Left lung (tissue), 10 donors: Measurements from ENCODE around the gene FBLN5. TPM values are rescaled to one million over a fixed set of nuclear protein-coding genes. Genes with fewer than 3 reads are reported as not detected.
A peak's percentile ranks its signal among the peaks of the same experiment; 100 is the strongest.

Experiments used
- ATAC-seq: fragments of 200-7000 bp; cut with Tn5 transposase; one replicate; pipeline ENCODE4 v1.9.1; 2020; ENCODE audit warnings: moderate library complexity
- DNase-seq, 4 donors: peaks; one replicate each; pipeline ENCODE4 v3.0.0-alpha.2; 2013 to 2020
- H3K27ac ChIP-seq, 2 donors: fragments of 200-600 bp; sonication (generic) in 1 of 2; one replicate each; pipeline versions ENCODE4 v1.5.0 to v1.8.0; 2020 to 2021
- H3K27me3 ChIP-seq, 2 donors: fragments of 200-600 bp; sonication (generic) in 1 of 2; one replicate each; pipeline versions ENCODE4 v1.5.0 to v1.8.0; 2020 to 2021
- H3K36me3 ChIP-seq, 2 donors: fragments of 200-600 bp; sonication (generic) in 1 of 2; one replicate each; pipeline versions ENCODE4 v1.5.0 to v1.8.0; 2020 to 2021
- H3K4me1 ChIP-seq, 2 donors: fragments of 200-600 bp; one replicate each; pipeline ENCODE4 v1.8.0; 2021
- H3K4me3 ChIP-seq, 2 donors: fragments of 200-600 bp; sonication (generic) in 1 of 2; one replicate each; pipeline versions ENCODE4 v1.5.0 to v1.8.0; 2020 to 2021; ENCODE audit warnings: mild to moderate bottlenecking in 1 of 2
- H3K9me3 ChIP-seq, 2 donors: fragments of 200-600 bp; sonication (generic) in 1 of 2; one replicate each; pipeline versions ENCODE4 v1.5.0 to v1.8.0; 2020 to 2021
- intact Hi-C, 2 donors: fragments of 100-400 bp; cut with DNase I; formaldehyde crosslinking; loops; one replicate each; pipeline versions ENCODE4 v1.11.2 to v1.14.2; 2022
- polyA plus RNA-seq, 6 donors: library from polyadenylated mRNA; unstranded; fragments of 120-200 nt; gene quantifications; one replicate each; pipeline ENCODE4 v1.2.1, GENCODE V29; 2013; ENCODE audit not compliant: insufficient read length in 6 of 6
- total RNA-seq, 2 donors: library from RNA; stranded (reverse); fragmentation: NEBNext Ultra II Directional; extraction: Animal tissue kit (Norgen Biotek cat#: 25700); gene quantifications; one replicate each; pipeline ENCODE4 v1.2.1, GENCODE V29; 2021
- TF ChIP-seq, protein P1 (sequence below), 2 donors: fragments of 200-600 bp; sonication (generic) in 1 of 2; IDR thresholded peaks; one replicate each; pipeline versions ENCODE4 v1.5.0 to v1.8.0; 2021; ENCODE audit warnings: antibody characterized with exemption in 2 of 2
- donor health status: DM: no; HTN: yes; CAD: no.
- donor health status: DM: no; HTN: no; CAD: no.

FBLN5 gene
- total and polyA plus RNA-seq, 8 donors: 61.6 to 125 (median 87.8) TPM

- ATAC-seq (peak; percentile 17), DNase-seq (peak in 1 of 4 donors; percentile 54)
- Histone ChIP-seq H3K27me3 (no peaks in the 10 kb centered on the region), H3K36me3 (no peaks in the 10 kb centered on the region), H3K9me3 (no peaks in the 10 kb centered on the region), H3K27ac (no peak overlapping the region), H3K4me3 (no peak overlapping the region), H3K4me1 (peaks cover 0 to 8% of the 10 kb centered on the region in 2 donors)
- intact Hi-C loops: no loop called here
- TF ChIP-seq, protein P1, sequence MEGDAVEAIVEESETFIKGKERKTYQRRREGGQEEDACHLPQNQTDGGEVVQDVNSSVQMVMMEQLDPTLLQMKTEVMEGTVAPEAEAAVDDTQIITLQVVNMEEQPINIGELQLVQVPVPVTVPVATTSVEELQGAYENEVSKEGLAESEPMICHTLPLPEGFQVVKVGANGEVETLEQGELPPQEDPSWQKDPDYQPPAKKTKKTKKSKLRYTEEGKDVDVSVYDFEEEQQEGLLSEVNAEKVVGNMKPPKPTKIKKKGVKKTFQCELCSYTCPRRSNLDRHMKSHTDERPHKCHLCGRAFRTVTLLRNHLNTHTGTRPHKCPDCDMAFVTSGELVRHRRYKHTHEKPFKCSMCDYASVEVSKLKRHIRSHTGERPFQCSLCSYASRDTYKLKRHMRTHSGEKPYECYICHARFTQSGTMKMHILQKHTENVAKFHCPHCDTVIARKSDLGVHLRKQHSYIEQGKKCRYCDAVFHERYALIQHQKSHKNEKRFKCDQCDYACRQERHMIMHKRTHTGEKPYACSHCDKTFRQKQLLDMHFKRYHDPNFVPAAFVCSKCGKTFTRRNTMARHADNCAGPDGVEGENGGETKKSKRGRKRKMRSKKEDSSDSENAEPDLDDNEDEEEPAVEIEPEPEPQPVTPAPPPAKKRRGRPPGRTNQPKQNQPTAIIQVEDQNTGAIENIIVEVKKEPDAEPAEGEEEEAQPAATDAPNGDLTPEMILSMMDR (IDR thresholded peaks at IDR 0.05): no peak
Observed at GRCh38 chr14:91925001-91925726, 22.3 kb downstream of the FBLN5 start.

- intact Hi-C loops: no loop called here
- DNase-seq (no peak), ATAC-seq (no peak)
- Histone ChIP-seq H3K4me3 (no peak overlapping the region), H3K9me3 (no peaks in the 10 kb centered on the region), H3K27me3 (no peaks in the 10 kb centered on the region), H3K4me1 (peaks cover 0 to 8% of the 10 kb centered on the region in 2 donors), H3K36me3 (no peaks in the 10 kb centered on the region), H3K27ac (no peak overlapping the region)
- TF ChIP-seq, protein P1 (IDR thresholded peaks at IDR 0.05): no peak
Observed at GRCh38 chr14:91920526-91920925, 27.0 kb downstream of the FBLN5 start.

GRCh38 chr14:91919814-91920213, 27.7 kb downstream of the FBLN5 start:
- intact Hi-C loops: no loop called here
- DNase-seq (no peak), ATAC-seq (peak; percentile 57)
- Histone ChIP-seq H3K9me3 (no peaks in the 10 kb centered on the region), H3K27me3 (no peaks in the 10 kb centered on the region), H3K4me1 (peaks cover 0 to under 1% of the 10 kb centered on the region in 2 donors), H3K36me3 (no peaks in the 10 kb centered on the region), H3K27ac (peak overlapping the region in 1 of 2 donors; percentile 28), H3K4me3 (no peak overlapping the region)
- TF ChIP-seq, protein P1 (IDR thresholded peaks at IDR 0.05): no peak

DNA sequence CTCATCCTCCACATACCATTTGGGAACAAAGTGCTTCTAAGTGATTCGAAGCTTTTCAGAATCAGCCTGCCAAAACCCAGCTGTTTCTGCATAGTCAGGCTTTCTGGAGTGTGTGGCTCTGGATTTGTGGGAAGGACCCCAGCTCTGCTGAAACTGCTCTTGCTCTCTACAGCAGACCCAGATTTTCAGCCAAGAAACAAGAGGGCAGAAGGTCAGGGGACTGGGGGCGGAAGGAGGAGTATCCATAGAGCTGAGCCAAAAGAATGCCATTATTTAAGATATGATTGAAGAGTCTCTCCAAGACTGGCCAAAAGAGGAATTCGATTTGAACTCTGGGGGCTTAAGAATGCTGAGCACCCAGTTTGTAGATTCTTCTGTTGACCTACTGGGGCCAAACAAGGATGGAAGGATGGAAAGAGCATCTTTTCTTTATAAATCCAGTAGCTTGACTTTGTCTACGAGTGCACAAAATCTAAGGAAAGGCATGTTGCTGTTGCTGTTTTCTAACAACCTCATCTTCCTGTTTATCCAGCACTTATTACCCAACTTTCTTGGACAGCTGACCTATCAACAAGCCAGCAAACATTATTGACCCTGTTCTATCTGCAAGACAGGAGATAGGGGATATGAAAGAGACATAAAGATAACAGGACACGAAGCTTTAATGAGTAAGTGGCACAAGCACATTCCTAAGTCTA, 29.2 kb downstream of the FBLN5 start:
- Histone ChIP-seq H3K36me3 (no peaks in the 10 kb centered on the region), H3K4me3 (no peak overlapping the region), H3K9me3 (no peaks in the 10 kb centered on the region), H3K27ac (peak overlapping the region in 1 of 2 donors; percentile 33), H3K4me1 (no peaks in the 10 kb centered on the region), H3K27me3 (no peaks in the 10 kb centered on the region)
- intact Hi-C loops: no loop called here
- ATAC-seq (peak; percentile 60), DNase-seq (peak in 2 of 4 donors; percentile 70 to 80)
- TF ChIP-seq, protein P1 (IDR thresholded peaks at IDR 0.05): no peak

DNA sequence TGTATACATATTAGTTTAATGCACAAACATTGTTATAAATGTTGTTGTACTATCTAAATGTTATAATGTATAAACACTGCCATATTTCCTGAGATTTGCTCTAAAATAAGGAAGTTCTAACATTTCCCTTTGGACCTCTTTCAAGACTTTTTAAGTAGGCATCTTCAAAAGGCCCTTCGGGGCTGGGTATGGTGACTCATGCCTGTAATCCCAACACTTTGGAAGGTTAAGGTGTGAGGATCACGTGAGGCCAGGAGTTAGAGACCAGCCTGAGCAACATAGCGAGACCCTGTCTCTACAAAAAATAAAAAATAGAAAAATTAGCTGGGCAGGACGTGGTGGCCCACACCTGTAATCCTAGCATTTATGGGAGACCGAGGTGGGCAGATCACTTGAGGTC, 35.5 kb downstream of the FBLN5 start:
- peak; percentile 66 for ATAC-seq

More for the DNA sequence above, 35.5 kb downstream of the FBLN5 start:
- DNase-seq: no peak
- intact Hi-C loops: no loop called here
- H3K27me3 ChIP-seq: no peaks in the 10 kb centered on the region
- H3K4me1 ChIP-seq: peaks cover 10 to 23% of the 10 kb centered on the region in 2 donors
- TF ChIP-seq, protein P1 (IDR thresholded peaks at IDR 0.05): no peak
- no peak overlapping the region for H3K4me3 ChIP-seq
- H3K9me3 ChIP-seq: no peaks in the 10 kb centered on the region
- no peak overlapping the region for H3K27ac ChIP-seq
- H3K36me3 ChIP-seq: no peaks in the 10 kb centered on the region
